A549 treated with Mapracorat at 1 μM for 4 hours (cell line): ENCODE measurements around the gene ENOX1. TPM values are rescaled to one million over a fixed set of nuclear protein-coding genes. Genes with fewer than 3 reads are reported as not detected.

Experiments
- total RNA-seq: library from RNA; stranded (reverse); fragments of 200-300 nt; extraction: Qiagen RNA extraction; gene quantifications from 5 replicates; pipeline ENCODE4 v1.2.3, GENCODE V29; 2022

ENOX1 gene
- total RNA-seq: 1.2 to 1.4 TPM (median 1.3 TPM) in 5 replicates

GRCh38 chr13:43786766-43787517 lies at the start of gene ENOX1:
Gene ENOX1 (minus strand): TSS chr13:43786972.

Other genes starting within 250 kb of the ENOX1 start
- gene CCDC122, start 92.8 kb upstream of the ENOX1 start, total RNA-seq: 0.98 to 5.6 TPM (median 3.5 TPM) in 5 replicates
- 2.9 to 3.4 TPM (median 3.1 TPM) in 5 replicates for gene LACC1, start 92.9 kb upstream of the ENOX1 start, total RNA-seq